ENCODE results near the gene RXRA. TPM values are rescaled to one million over a fixed set of nuclear protein-coding genes. Genes with fewer than 3 reads are reported as not detected.
A peak's percentile ranks its signal among the peaks of the same experiment; 100 is the strongest.

RXRA gene
- polyA plus RNA-seq, 1 of the 3 experiments (the other 2 are of a cell fraction), result 7.6 TPM

DNA sequence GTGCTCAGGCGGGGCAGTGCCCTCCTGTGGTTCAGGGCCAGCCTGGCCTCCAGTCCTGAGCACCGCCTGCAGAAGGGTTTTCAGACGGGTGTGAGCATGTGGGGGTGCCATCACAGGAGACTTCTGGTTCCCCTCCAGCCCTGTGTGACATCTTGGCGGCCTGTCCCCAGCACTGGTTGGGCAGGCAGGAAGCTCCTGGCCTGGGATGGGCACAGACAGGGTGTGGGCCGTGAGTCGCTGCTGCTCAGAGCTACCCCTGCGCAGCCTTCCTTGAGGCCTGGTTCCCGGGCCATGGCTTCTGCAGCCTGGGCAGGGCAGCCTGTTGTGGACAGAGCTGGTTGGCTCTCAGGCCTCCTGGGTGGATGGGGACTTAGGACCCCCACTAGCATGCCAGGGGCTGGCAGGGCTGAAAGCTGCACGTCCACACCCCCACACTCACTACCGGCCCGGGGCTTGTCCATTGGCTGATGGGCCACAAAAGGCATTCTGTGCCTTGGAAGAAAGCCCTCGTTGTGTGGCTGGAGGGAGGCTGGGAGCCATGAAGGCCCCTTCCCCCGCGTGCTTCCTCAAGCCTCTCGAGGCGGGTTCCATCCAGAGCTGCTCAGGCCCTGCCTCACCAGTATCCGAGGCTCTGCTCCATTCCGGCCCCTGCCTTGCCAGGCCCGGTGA, 58.7 kb downstream of the RXRA start:
- 86% methylated on average over 4 of the region's 19 CpGs for WGBS (ENCODE audit: low lambda C conversion rate)
- H3F3A ChIP-seq (replicated peaks; ENCODE audit: insufficient read depth), result no peaks in the 10 kb centered on the region
- POLR2A ChIA-PET, result interaction anchor here (1.0 kb wide), 1 partner anchor 9 kb away, joined by 3 read pairs; no protein-coding TSS in a partner anchor

More for the DNA sequence above, 58.7 kb downstream of the RXRA start:
- Histone ChIP-seq H3K27ac (ENCODE audit: low read depth in 2 of 2, low read length in 1 of 2) (peak overlapping the region in 1 of 2 experiments; percentile 12; a peak in 1 of 4 replicates), H2AFZ (ENCODE audit: low read depth) (no peak overlapping the region), H3K79me2 (ENCODE audit: insufficient read depth) (peaks cover 28% of the 10 kb centered on the region; the same call in 1 of the 2 replicates), H4K20me1 (ENCODE audit: insufficient read depth) (peaks cover 98% of the 10 kb centered on the region), H3K9ac (no peak overlapping the region), H3K4me2 (no peak overlapping the region), H3K9me2 (no peaks in the 10 kb centered on the region), H3K4me3 (ENCODE audit: low read depth in 2 of 2, low read length in 1 of 2) (no peak overlapping the region), H3K4me1 (ENCODE audit: control insufficient read depth in 1 of 2, insufficient read depth in 2 of 2, low read depth in 1 of 2, low read length in 1 of 2) (peaks cover 0 to 61% of the 10 kb centered on the region in 2 experiments; a peak in 2 of 4 replicates), H3K36me3 (replicated peaks in 1 of 2; ENCODE audit: control insufficient read depth in 1 of 2, insufficient read depth in 2 of 2, low read length in 1 of 2) (no peaks in the 10 kb centered on the region), H3K27me3 (ENCODE audit: insufficient read depth) (no peaks in the 10 kb centered on the region), H3K9me3 (no peaks in the 10 kb centered on the region)
- CTCF ChIA-PET, result interaction anchor here (0.8 to 2.5 kb wide), 3 partner anchors 15 to 216 kb away, joined by 3 to 8 read pairs (median 5); no protein-coding TSS in a partner anchor
- no peak for TF ChIP-seq POLR2AphosphoS5 (IDR thresholded peaks at IDR 0.05; ENCODE audit: low read depth, low read length)
- TF ChIP-seq, protein P1, sequence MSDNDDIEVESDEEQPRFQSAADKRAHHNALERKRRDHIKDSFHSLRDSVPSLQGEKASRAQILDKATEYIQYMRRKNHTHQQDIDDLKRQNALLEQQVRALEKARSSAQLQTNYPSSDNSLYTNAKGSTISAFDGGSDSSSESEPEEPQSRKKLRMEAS (IDR thresholded peaks at IDR 0.05; ENCODE audit: low read depth), result no peak
- no peak for TF ChIP-seq ELF1 (IDR thresholded peaks at IDR 0.05)
- TF ChIP-seq MEF2A (IDR thresholded peaks at IDR 0.05; ENCODE audit: borderline replicate concordance, low read depth), result no peak
- no peak for TF ChIP-seq YY1 (IDR thresholded peaks at IDR 0.05; ENCODE audit: low read depth)
- no peak for TF ChIP-seq SMC3 (IDR thresholded peaks at IDR 0.05; ENCODE audit: low read depth, low read length)
- TF ChIP-seq CHD2 (IDR thresholded peaks at IDR 0.05; ENCODE audit: low read length, partially characterized antibody), result no peak
- no peak for TF ChIP-seq EZH2phosphoT487 (IDR thresholded peaks at IDR 0.05; ENCODE audit: borderline replicate concordance, low read depth)
- TF ChIP-seq RXRA (IDR thresholded peaks at IDR 0.05; ENCODE audit: borderline replicate concordance, low read depth), result no peak
- no peak for TF ChIP-seq NFIC (IDR thresholded peaks at IDR 0.05; ENCODE audit: borderline replicate concordance)
- no peak for TF ChIP-seq TAF1 (IDR thresholded peaks at IDR 0.05; ENCODE audit: borderline replicate concordance, low read depth, low read length)
- TF ChIP-seq RAD21 (IDR thresholded peaks at IDR 0.05; ENCODE audit: low read length), result no peak
- no peak for TF ChIP-seq NRF1 (IDR thresholded peaks at IDR 0.05; ENCODE audit: low read depth, low read length)
- TF ChIP-seq GATA2 (CRISPR knock-in tag; IDR thresholded peaks at IDR 0.05), result no peak
- TF ChIP-seq EP300 (IDR thresholded peaks at IDR 0.05; ENCODE audit: borderline replicate concordance in 1 of 2, low read depth in 1 of 2, low read length in 1 of 2), result no peak
- no peak for TF ChIP-seq REST (IDR thresholded peaks at IDR 0.05; ENCODE audit: low read depth, low read length)
- TF ChIP-seq FOXM1 (IDR thresholded peaks at IDR 0.05; ENCODE audit: low read depth), result no peak
- TF ChIP-seq CTCF (IDR thresholded peaks at IDR 0.05), result no peak
- TF ChIP-seq USF1 (IDR thresholded peaks at IDR 0.05; ENCODE audit: borderline replicate concordance, low read depth), result no peak
- no peak for TF ChIP-seq SIN3A (IDR thresholded peaks at IDR 0.05; ENCODE audit: borderline replicate concordance, low read depth, low read length)
- no peak for DNase-seq
